ENCODE measurements around the gene WDR17.
A peak's percentile ranks its signal among the peaks of the same experiment; 100 is the strongest.
"Not testable (repeated sequence)": the region's sequence is repeated elsewhere in the genome, so short reads cannot be mapped to it uniquely, and the experiment has no call there.

WDR17 gene

GRCh38 chr4:176191974-176192373 is 126.3 kb downstream of the WDR17 start:
- no peak for DNase-seq (ENCODE audit: low read depth in 2 of 2)

- no peak for DNase-seq (ENCODE audit: low read depth in 2 of 2)
Measured at GRCh38 chr4:176193126-176193525, 127.5 kb downstream of the WDR17 start.

GRCh38 chr4:176193938-176194337 is 128.3 kb downstream of the WDR17 start:
- peak; percentile 35 to 43 for DNase-seq (ENCODE audit: low read depth in 2 of 2)

- peak; percentile 91 to 94 for DNase-seq (ENCODE audit: low read depth in 2 of 2)
Measured at GRCh38 chr4:176195184-176195978, 129.7 kb downstream of the WDR17 start, which contains the start of gene SPATA4. Gene SPATA4 (minus strand): TSS chr4:176195585. CDS start chr4:176195562, 23 bp downstream.

- DNase-seq (ENCODE audit: low read depth in 2 of 2) = no peak
Measured at GRCh38 chr4:176198316-176198903, 132.8 kb downstream of the WDR17 start.

GRCh38 chr4:176205299-176205698 is 139.7 kb downstream of the WDR17 start:
- DNase-seq (ENCODE audit: low read depth in 2 of 2) = no peak

- no peak for DNase-seq (ENCODE audit: low read depth in 2 of 2)
Measured at GRCh38 chr4:176207839-176208238, 142.2 kb downstream of the WDR17 start.

- DNase-seq (ENCODE audit: low read depth in 2 of 2) = no peak
Measured at GRCh38 chr4:176209535-176209934, 143.9 kb downstream of the WDR17 start.

- DNase-seq (ENCODE audit: low read depth in 2 of 2) = no peak
Measured at GRCh38 chr4:176210101-176210500, 144.5 kb downstream of the WDR17 start.

GRCh38 chr4:176210579-176211296 is 145.1 kb downstream of the WDR17 start:
- DNase-seq (ENCODE audit: low read depth in 2 of 2) = no peak

- not testable (repeated sequence) for DNase-seq (ENCODE audit: low read depth in 2 of 2)
Measured at GRCh38 chr4:176212351-176212750, 146.7 kb downstream of the WDR17 start.

GRCh38 chr4:176217510-176217909 is 151.9 kb downstream of the WDR17 start:
- no peak for DNase-seq (ENCODE audit: low read depth in 2 of 2)

- no peak for DNase-seq (ENCODE audit: low read depth in 2 of 2)
Measured at GRCh38 chr4:176222149-176222548, 156.5 kb downstream of the WDR17 start.

GRCh38 chr4:176223561-176223960 is 157.9 kb downstream of the WDR17 start:
- no peak for DNase-seq (ENCODE audit: low read depth in 2 of 2)

- DNase-seq (ENCODE audit: low read depth in 2 of 2) = no peak
Measured at GRCh38 chr4:176226736-176227135, 161.1 kb downstream of the WDR17 start.

GRCh38 chr4:176229645-176230044 is 164.0 kb downstream of the WDR17 start:
- DNase-seq (ENCODE audit: low read depth in 2 of 2) = no peak
